PC-3 (cell line): ENCODE data around the gene TXNL4A.

Experiments used
- EZH2 ChIP-seq: fragments of 300-600 bp; sonication (generic); IDR thresholded peaks from one replicate; pipeline ENCODE4 v1.6.1; 2017; ENCODE audit warnings: antibody characterized with exemption, mild to moderate bottlenecking, low read length; ENCODE audit not compliant: unreplicated experiment
- EZH2phosphoT487 ChIP-seq: fragments of 300-600 bp; sonication (generic); IDR thresholded peaks from 2 replicates; pipeline ENCODE4 v1.6.1; 2018; ENCODE audit warnings: mild to moderate bottlenecking, antibody characterized with exemption, low read length, borderline replicate concordance
- TF ChIP-seq, protein P1 (sequence below): fragments of 300-600 bp; sonication (generic); conservative IDR thresholded peaks from 2 replicates; pipeline ENCODE4 v1.5.1; 2017; ENCODE audit warnings: antibody characterized with exemption, low read depth, mild to moderate bottlenecking, low read length

DNA sequence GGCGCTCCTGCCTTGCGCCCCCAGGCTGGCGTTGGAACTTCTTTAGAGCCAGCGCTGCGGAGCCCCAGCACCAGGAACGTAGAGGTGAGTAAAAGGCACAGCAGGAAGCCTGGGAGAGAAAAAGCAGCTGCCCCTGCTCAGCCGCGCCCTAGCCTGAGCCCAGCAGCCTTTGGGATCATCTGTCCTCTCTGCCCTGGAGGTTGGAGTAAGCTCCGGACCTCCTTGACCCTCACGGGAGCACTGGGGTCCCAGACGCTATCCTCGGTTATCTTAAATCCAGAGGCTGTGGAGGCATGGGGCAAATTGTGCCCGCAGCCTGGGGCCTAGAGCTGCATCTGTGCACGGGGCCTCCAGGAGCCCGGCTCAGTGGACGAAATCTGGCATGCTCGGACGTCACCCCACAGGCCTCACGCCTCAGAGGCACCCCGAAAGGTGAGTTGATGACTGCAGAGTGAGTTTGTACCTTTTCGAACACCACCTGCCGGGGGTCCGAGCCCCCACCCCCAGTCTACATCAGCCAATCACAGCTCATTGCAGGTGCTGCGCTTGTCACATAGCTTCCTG, 35.3 kb downstream of the TXNL4A start:
- TF ChIP-seq, protein P1, sequence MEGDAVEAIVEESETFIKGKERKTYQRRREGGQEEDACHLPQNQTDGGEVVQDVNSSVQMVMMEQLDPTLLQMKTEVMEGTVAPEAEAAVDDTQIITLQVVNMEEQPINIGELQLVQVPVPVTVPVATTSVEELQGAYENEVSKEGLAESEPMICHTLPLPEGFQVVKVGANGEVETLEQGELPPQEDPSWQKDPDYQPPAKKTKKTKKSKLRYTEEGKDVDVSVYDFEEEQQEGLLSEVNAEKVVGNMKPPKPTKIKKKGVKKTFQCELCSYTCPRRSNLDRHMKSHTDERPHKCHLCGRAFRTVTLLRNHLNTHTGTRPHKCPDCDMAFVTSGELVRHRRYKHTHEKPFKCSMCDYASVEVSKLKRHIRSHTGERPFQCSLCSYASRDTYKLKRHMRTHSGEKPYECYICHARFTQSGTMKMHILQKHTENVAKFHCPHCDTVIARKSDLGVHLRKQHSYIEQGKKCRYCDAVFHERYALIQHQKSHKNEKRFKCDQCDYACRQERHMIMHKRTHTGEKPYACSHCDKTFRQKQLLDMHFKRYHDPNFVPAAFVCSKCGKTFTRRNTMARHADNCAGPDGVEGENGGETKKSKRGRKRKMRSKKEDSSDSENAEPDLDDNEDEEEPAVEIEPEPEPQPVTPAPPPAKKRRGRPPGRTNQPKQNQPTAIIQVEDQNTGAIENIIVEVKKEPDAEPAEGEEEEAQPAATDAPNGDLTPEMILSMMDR: no peak
- TF ChIP-seq EZH2phosphoT487: no peak
- TF ChIP-seq EZH2: no peak
